T follicular helper cell (primary cell): ENCODE data around the gene ADAMTS2.

Experiments
- DNase-seq: peaks from one replicate; pipeline ENCODE4 v3.0.0-alpha.2; 2020; ENCODE audit warnings: low read depth

The ADAMTS2 gene

DNA sequence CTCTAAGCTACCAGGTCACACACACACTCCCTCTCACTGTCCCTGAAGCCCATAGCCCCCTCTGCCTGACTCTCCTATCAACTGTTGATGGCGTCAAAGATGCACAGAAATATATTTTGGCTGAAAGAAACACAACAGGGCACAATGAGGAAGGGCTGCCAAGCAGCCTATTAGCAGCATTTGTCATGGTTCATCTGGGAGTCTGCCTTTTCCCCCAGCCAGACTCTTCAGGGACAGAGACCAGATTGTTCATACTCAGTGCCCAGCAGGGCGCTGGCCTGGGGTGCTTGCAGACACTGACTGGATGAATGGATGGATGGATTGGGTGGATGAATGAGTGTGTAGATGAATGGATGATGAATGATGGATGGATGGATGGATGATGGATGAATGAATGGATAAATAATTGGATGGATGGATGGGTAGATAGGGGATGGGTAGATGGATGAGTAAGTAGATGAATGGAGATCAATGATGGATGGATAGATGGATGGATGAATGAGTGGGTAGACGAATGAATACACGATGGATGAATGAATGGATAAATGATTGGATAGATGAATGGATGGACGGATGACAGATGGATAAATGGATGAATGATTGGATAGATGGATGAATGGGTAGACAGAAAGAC is 90.5 kb downstream of the ADAMTS2 start:
- no peak for DNase-seq

- no peak for DNase-seq
Measured at GRCh38 chr5:179253730-179254129, 91.5 kb downstream of the ADAMTS2 start.

DNA sequence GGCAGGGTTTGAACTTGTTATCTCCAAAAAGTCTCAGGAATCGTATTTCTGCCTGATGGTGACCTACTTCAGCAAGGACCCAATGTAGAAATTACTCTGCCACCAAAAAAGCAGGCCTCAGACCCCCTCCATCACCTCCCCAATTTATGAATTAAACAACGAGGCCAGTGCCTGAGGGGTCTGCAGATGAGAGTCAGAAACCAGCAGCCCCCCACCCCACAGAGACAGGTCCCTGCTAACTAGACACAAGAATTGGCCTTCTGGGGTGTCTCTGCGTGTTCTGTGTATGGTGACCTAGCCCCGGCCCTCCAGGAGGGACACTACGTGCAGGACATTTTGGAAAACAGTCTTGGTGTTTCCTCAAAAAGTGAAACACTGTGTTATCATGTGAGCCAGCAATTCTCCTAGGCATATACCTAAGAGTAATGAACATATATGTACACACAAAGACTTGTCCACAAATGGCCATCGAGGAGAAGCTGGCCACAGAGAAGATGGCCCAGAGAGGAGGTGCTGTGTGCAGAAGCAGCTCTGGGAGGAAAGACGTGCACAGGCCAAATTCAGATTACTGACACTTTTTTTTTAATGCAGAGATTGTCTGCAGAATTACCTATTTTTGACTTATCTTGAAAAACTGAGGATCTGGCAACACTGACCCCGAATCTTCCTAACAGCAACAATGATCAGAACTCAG is 93.8 kb downstream of the ADAMTS2 start:
- DNase-seq = no peak

GRCh38 chr5:179250561-179251225 is 94.6 kb downstream of the ADAMTS2 start:
- DNase-seq = no peak

- no peak for DNase-seq
Measured at GRCh38 chr5:179246227-179246626, 99.0 kb downstream of the ADAMTS2 start.

DNA sequence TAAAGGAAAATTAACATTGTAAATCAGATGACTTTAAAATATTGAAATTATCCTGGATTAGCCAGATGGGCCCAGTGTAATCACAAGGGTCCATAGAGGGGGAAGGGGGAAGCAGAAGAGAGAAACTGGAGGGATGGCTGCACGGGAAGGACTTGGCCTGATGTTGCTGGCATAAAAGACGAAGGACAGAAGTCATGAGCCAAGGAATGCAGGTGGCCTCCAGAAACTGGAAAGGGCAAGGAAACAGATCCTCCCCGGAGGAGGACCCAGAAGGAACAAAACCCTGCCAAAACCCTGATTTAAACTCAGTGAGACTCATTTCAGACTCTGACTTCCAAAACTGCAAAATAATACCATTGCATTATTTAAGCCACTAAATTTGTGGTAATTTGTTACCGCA is 100.2 kb downstream of the ADAMTS2 start:
- no peak for DNase-seq

DNA sequence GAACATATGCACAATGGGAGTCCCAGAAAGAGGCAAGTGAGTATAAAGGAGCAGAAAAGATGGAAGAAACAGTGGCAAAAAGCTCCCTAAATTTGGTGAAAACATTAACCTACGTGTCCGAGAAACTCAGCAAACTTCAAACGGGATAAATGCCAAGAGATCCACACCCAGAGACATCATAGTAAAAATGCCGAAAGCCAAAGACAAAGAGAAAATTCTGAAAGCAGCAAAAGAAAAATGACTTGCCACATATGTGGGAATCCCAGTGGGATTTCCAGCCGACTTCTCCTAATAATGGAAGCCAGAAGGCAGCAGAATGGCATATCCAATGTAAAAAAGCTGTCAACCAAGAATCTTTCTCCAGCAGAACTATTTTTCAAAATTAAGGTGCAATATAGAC is 101.2 kb downstream of the ADAMTS2 start:
- no peak for DNase-seq

DNA sequence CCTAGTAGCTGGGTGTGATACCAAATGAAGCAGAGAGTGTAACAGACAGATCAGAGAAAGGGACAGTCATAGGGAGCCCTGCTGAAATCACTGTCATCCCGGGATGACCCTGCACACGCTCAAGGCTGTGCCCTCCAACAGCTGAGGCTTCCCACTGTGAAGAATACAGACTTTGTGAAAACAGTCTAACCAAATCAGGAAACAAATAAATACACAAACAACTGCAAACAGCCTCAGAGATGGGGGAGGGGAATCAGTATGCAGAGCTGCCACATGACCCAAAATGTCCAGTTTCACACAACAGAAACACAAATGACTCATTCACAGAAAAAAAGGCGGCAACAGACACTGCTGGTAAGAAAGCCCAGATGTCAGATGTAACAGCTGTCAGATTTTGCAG is 101.9 kb downstream of the ADAMTS2 start:
- no peak for DNase-seq

GRCh38 chr5:179242676-179243075 is 102.6 kb downstream of the ADAMTS2 start:
- no peak for DNase-seq

DNA sequence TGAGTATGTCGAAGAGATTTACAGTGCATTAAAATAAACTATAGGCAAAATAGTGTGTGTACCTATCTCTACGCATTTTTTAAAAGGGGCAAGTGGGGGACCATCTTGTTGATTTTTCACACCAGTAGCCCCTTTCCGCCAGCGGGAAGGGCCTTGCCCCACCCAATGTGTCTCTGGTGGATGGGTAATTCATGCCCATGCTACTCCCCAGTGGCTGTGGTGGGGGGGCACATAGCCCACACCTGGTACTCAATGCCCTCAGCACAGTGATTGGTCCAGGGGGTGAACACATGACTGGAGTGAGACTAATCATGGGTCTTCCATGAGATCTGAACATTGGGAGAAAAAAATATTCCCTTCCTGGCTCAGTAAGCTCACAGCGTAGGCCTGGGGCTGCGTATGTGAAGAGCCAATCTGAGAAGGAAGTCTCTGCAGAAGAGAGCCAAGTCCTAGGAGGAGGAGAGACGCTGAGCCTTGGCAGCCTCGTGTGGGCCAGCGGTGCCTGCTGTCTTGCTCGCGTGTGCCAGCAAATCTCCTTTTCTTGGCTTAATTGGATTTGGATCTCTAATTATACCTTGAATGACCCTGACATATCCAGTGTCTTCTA is 103.4 kb downstream of the ADAMTS2 start:
- DNase-seq = no peak

- DNase-seq = no peak
Measured at GRCh38 chr5:179241175-179241574, 104.1 kb downstream of the ADAMTS2 start.

- DNase-seq = no peak
Measured at GRCh38 chr5:179240561-179240960, 104.7 kb downstream of the ADAMTS2 start.

DNA sequence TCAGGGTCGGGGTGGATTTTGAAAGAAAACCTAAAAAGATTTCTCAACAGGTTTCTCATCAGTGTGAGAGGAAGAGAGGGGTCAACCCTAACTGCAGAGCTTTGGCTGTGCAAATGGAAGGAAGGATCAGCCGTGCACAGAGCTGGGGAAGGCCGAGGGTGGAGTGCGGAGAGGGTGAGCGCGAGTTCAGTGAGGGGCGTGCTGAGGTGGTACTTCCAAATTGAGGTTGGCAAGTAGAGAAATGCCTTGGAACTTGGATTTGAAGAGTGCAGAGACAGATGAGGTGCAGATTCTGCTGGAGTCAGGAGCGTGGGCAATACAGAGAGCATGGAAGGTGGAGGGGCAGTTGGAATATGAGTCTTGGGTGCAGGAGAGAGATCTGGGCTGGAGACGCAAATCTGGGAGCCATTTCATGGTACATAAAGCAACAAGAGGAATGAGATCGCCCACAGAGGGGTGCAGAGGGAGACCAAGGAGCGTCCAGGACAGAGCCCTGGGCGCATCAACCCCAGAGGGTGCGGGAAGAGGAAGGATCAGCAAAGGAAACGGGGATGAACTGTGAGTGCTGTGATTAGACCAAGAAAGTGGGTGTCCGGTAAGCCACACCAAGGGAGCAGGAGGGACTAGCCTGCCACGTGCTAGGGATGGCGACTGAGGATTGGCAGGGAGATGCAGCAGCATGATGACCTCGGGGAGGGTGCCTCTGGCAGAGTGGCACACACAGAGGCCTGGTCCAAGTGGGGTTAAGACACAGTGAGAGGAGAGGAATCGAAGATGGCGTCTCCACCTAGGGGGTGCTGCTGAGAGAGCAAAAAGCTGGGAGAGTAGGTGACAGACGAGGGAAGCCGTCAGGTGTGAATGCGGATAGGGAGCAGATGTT is 105.8 kb downstream of the ADAMTS2 start:
- DNase-seq = no peak

DNA sequence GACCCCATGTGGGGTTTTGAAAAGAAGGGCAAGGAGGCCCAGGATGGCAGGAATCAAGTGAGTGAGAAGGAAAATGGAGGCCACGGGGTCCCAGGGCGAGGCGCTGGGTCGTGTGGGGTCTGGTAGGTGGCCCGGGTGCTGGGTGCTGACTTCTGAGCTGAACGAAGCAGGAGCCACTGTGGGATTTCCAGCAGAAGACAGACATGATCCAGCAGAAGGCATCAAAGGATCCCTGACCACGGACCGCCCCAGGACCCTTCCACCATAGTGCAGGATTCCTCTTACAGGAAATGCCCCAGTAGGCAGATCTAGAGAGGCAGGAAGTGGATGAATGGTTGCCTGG is 106.7 kb downstream of the ADAMTS2 start:
- no peak for DNase-seq

- DNase-seq = no peak
Measured at GRCh38 chr5:179237770-179238627, 107.3 kb downstream of the ADAMTS2 start.

GRCh38 chr5:179235416-179236400 is 109.6 kb downstream of the ADAMTS2 start:
- no peak for DNase-seq

DNA sequence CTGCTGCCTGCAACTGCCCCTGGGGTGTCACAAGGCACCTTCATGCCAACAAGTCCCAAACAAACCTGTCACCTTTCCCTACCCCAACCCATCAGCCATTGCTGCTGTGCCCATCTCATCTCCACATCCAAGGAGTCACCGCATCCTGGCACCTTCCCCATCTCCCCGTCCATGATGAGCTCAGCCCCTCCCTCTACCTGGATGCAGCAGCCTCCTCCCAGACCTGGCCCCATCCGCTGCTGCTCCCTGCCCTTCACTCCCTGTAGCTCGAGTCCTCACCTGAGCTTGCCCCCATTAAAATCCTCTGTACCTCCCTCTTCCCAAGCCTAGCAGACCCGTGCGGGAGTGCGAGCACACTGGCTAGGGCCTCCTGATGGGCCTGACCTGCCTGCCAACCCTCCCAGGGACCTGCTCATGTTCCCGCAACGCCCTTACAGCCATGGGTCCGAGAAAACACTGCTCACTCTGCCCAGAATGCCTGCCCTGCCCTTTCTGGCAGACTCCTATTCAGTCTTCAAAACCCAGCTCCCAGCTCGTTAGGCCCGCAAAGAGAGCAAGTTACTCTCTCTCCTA is 110.6 kb downstream of the ADAMTS2 start:
- DNase-seq = no peak

DNA sequence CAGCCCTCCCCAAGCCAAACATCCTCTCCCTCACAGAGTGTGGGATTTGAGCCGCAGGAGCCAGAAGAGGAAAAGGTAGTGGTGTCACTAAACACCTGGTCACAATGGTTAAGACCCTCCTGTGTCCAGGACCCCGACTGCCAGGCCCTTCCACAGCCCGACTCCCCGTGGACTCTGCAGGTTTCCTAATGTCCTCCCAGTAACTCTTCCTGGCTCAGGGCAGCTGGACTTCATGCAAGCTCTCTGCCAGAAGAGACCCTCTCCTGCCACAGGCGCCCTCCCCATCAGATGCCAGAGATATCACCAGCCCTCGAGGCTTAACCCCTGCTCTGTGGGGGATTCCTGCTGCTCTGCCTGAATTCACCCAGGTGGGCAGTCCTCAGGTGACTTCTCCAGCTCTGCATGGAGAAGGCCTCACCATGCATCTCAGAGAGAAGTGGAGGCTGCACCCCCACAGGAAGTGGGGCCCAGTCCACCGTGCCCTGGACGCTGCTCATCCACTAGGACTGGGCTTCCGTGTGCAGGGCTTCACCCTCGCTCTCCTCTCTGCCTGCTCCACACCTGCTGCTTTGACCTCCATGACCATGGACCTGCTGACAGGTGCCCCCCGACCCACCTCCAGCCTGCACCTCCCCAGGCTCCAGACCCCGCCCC is 111.2 kb downstream of the ADAMTS2 start:
- no peak for DNase-seq
